ENCODE results near the gene DHDH. TPM values are rescaled to one million over a fixed set of nuclear protein-coding genes. Genes with fewer than 3 reads are reported as not detected.
A peak's percentile ranks its signal among the peaks of the same experiment; 100 is the strongest.
"Not testable (repeated sequence)": the region's sequence is repeated elsewhere in the genome, so short reads cannot be mapped to it uniquely, and the experiment has no call there.

The DHDH gene
- total RNA-seq = 0.35 TPM in 1 of 2 replicates, not detected in the other

DNA sequence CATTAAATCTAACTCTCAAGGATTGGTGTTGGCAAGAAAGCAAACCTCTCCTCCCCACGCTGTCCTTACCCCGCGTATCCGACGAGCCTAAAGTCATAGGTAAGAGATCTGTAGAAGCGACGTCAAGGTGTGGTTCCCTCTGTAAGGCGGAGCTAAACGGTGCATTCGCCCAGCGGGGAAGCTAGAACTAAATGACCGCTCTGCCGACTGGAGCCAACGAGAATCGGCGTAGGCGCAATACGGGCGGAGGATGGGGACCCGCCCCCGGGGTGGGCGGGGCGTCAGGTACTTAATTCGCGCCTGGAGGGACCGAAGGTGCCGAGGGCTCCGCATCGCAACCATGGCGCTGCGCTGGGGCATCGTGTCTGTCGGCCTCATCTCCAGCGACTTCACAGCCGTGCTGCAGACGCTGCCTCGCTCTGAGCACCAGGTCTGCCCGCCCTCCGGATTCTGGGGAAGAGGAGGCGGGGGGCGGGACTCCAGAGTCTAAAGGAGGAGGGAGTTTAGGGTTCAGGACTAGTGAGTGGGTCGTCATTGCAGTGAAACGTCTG, at the start of gene DHDH:
TSS of gene DHDH (plus strand) at position 318 of the 551 bp plus-strand sequence. CDS start at position 341, 23 bp downstream.
- peak within 1 kb of the TSS; percentile 83 for H3K4me3 Mint-ChIP-seq
- H3K4me1 Mint-ChIP-seq = peaks cover 12% of the 10 kb centered on the region
- H3K9me3 Mint-ChIP-seq = no peaks in the 10 kb centered on the region
- DNase-seq = peak; percentile 96
- peaks cover 3% of the 10 kb centered on the region for H3K27me3 Mint-ChIP-seq
- peak within 1 kb of the TSS; percentile 17 for H3K27ac Mint-ChIP-seq
- intact Hi-C loops (cut with micrococcal nuclease) = no loop called here
- H3K36me3 Mint-ChIP-seq (ENCODE audit: low read depth) = no peaks in the 10 kb centered on the region

DNA sequence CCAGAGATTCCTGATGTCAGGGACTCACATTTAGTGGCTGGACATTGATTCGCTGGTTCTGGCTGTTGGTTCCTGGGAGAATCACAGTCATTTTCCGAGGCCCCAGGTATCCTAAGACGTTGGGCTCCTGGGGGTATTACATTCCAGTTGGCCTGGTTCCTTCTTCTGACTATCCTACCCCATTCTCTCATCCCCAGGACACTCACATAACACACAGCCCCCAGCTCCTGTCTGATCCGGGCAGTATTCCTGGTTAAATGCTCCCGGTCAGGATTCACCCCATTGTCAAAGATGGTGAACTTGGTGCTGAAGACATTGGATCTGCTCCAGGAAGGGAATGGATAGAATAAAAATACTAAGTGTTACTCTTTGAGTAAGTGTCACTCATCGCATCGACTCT, 49.8 kb upstream of the DHDH start:
- intact Hi-C loops (cut with micrococcal nuclease) = no loop called here
- no peaks in the 10 kb centered on the region for H3K9me3 Mint-ChIP-seq
- no peak overlapping the region for H3K27ac Mint-ChIP-seq
- peaks cover 5% of the 10 kb centered on the region for H3K36me3 Mint-ChIP-seq (ENCODE audit: low read depth)
- peaks cover under 1% of the 10 kb centered on the region for H3K4me1 Mint-ChIP-seq
- H3K27me3 Mint-ChIP-seq = no peaks in the 10 kb centered on the region
- H3K4me3 Mint-ChIP-seq = no peak overlapping the region
- DNase-seq = no peak

DNA sequence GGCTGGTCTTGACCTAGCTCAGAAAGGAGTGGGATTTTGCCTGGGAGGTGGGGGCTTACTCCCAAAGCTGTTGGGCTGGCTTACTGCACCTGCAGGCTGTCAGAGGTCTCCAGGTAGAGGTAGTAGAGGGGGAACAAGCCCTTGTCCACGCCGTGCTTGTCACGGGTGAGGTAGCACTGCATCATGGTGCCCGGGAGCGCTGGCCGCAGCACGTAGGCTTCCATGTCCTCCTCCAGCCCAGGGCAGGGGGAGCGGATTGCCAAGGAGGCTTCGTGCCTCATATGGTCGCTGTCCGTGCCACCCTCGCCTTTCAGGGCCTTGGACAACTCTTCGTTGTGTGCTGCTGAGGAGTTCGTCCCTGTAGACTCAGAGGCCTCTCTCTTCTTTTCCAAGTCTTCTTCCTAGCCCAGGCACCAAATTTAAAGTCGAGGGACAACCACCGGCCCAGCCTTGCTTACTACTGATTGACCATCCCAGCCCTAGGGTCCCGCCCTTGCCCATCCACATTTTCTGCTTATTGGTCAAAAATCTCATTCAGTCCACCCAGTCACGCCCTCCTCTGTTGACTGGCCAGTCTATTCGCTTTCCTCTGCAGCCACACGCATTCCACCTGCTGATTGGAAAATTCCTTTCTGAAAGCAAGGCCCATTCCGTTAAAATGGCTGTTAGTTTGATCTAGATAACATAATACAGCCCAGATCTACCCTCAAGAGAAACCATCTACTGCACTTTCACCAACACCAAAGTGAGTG, 45.5 kb upstream of the DHDH start:
- H3K9me3 Mint-ChIP-seq = no peaks in the 10 kb centered on the region
- no peaks in the 10 kb centered on the region for H3K36me3 Mint-ChIP-seq (ENCODE audit: low read depth)
- no peak for DNase-seq
- no peaks in the 10 kb centered on the region for H3K4me1 Mint-ChIP-seq
- intact Hi-C loops (cut with micrococcal nuclease) = no loop called here
- H3K4me3 Mint-ChIP-seq = no peak overlapping the region
- no peak overlapping the region for H3K27ac Mint-ChIP-seq
- H3K27me3 Mint-ChIP-seq = peaks cover 11% of the 10 kb centered on the region

DNA sequence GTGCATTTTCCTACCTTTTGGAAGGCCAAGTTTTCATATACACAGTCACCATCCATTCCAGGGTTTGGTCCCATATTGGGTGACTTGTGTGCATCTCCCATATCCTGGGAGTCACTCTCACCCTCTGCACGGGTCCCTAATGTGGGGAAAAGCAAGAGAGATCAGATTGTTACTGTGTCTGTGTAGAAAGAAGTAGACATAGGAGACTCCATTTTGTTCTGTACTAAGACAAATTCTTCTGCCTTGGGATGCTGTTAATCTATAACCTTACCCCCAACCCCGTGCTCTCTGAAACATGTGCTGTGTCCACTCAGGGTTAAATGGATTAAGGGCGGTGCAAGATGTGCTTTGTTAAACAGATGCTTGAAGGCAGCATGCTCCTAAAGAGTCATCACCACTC, 44.0 kb upstream of the DHDH start:
- not testable (repeated sequence) for H3K9me3 Mint-ChIP-seq
- peaks cover 16% of the 10 kb centered on the region for H3K27me3 Mint-ChIP-seq

DNA sequence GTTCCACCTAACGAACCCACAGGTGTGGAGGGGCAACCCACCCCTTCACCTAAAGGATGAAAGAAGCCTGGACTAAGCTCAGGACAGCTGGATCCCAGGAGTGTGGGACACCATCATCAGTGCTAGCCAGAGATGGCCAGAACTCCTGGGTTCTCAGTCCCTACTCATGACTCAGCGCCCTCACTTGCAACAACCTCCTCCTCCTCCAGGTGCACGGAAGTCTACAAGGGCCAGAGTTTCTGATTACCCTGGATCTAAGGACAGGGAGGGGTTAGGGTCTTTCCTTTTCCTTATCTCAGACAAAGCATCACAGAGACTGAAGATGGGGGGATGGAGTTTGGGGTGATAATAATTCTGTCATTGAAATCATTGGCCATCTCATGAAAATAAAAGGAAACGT, 42.9 kb upstream of the DHDH start:
- H3K4me3 Mint-ChIP-seq = no peak overlapping the region
- H3K27ac Mint-ChIP-seq = no peak overlapping the region
- peaks cover 1% of the 10 kb centered on the region for H3K36me3 Mint-ChIP-seq (ENCODE audit: low read depth)
- no peaks in the 10 kb centered on the region for H3K9me3 Mint-ChIP-seq
- DNase-seq = no peak
- H3K4me1 Mint-ChIP-seq = peaks cover 1% of the 10 kb centered on the region
- intact Hi-C loops (cut with micrococcal nuclease) = no loop called here
- H3K27me3 Mint-ChIP-seq = peaks cover 24% of the 10 kb centered on the region

More for the DNA sequence above, 44.0 kb upstream of the DHDH start:
- H3K4me3 Mint-ChIP-seq; H3K4me1 Mint-ChIP-seq; H3K36me3 Mint-ChIP-seq (ENCODE audit: low read depth); H3K27ac Mint-ChIP-seq; DNase-seq; intact Hi-C loops (cut with micrococcal nuclease): not testable (repeated sequence)

DNA sequence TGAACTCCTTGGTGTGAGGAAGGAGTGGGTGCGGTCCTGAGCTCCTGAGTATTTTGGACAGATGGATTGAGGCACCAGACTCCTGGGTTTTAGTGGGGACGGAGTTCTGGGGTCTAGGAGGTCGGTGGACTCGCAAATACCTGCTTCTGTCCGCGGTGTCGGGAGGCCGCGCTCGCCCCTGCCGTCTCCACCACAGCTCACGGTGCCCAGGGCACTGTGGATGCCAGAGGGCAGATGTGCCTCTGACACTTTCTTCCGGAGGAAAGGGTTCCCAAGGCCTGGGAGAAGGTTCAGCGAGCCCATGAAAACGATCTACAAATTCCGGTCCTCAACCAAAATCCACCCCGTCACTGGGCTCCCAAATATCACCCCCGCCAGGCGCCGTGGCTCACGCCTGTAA, 38.3 kb upstream of the DHDH start:
- Mint-ChIP-seq H3K4me3 (no peak overlapping the region), H3K27ac (no peak overlapping the region), H3K4me1 (peaks cover 7% of the 10 kb centered on the region), H3K36me3 (ENCODE audit: low read depth) (peaks cover 1% of the 10 kb centered on the region), H3K27me3 (peaks cover 24% of the 10 kb centered on the region), H3K9me3 (no peaks in the 10 kb centered on the region)
- intact Hi-C loops (cut with micrococcal nuclease) = no loop called here
- no peak for DNase-seq

DNA sequence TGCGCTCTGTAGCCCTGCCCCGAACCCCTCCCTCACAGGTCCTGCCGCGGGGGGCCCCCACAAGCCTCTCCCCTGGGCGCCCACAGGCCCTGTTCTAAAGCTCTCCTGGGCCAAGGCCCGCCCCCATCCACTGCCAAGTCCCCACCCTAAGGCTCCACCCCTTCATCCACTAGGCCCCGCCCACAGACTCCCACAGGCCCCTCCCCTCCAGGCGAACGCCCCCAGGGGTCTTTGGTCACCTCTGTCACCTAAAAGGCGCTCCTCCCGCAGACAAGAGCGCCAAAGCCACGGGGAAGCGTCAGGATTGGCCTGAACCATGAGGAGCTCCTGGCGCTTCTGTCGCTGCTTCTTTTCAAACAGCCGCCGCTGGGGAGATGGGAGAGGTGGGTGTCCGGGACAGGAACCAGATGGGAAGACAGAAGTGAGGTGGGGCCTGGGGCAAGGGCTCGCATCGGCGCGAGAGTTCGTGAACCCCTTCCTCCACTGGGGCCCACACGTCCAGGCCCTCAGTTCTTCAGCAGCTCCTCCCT, 37.2 kb upstream of the DHDH start:
- intact Hi-C loops (cut with micrococcal nuclease) = no loop called here
- H3K4me3 Mint-ChIP-seq = peak overlapping the region; percentile 32
- peaks cover 7% of the 10 kb centered on the region for H3K36me3 Mint-ChIP-seq (ENCODE audit: low read depth)
- peaks cover 13% of the 10 kb centered on the region for H3K4me1 Mint-ChIP-seq
- no peak overlapping the region for H3K27ac Mint-ChIP-seq
- DNase-seq = peak; percentile 80
- H3K27me3 Mint-ChIP-seq = peaks cover 20% of the 10 kb centered on the region
- H3K9me3 Mint-ChIP-seq = no peaks in the 10 kb centered on the region

DNA sequence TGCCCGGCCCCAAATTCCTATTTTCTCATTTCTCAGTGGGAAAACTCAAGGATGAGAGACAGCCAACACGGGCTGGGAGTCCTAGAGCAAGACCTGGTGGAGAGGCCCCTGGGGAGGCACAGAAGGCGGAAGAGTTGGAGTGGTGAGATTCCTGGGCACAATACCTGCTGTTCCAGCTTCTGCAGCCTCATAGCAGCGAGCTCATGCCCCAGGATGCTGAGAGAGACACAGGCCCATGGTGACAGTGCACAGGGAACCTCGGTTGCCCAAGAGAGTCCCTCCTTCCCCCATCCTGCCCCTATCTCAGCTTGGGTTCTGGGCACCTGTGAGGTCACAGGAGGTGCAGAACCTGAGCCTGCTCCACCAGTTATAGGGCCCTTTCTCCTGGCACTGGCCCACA, 36.3 kb upstream of the DHDH start:
- no peak for DNase-seq
- H3K4me3 Mint-ChIP-seq = no peak overlapping the region
- H3K4me1 Mint-ChIP-seq = peaks cover 19% of the 10 kb centered on the region
- H3K36me3 Mint-ChIP-seq (ENCODE audit: low read depth) = peaks cover 12% of the 10 kb centered on the region
- peaks cover 16% of the 10 kb centered on the region for H3K27me3 Mint-ChIP-seq
- intact Hi-C loops (cut with micrococcal nuclease) = no loop called here
- no peak overlapping the region for H3K27ac Mint-ChIP-seq
- no peaks in the 10 kb centered on the region for H3K9me3 Mint-ChIP-seq

DNA sequence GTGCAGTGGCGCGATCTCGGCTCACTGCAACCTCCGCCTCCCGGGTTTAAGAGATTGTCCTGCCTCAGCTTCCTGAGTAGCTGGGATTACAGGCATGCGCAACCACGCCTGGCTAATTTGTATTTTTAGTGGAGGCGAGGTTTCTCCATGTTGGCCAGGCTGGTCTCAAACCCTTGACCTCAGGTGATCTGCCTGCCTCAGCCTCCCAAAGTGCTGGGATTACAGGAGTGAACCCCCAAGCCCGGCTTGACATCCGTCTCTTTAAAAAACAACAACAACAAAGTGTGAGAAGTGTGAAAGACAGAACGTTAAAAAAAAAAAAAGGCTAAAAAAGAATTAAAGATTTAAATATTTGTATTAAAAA, 34.1 kb upstream of the DHDH start:
- H3K9me3 Mint-ChIP-seq; H3K27me3 Mint-ChIP-seq; DNase-seq; intact Hi-C loops (cut with micrococcal nuclease): not testable (repeated sequence)
- Mint-ChIP-seq H3K27ac (peak overlapping the region; percentile 88), H3K4me1 (peaks cover 28% of the 10 kb centered on the region), H3K36me3 (ENCODE audit: low read depth) (peaks cover 26% of the 10 kb centered on the region), H3K4me3 (peak overlapping the region; percentile 98)

DNA sequence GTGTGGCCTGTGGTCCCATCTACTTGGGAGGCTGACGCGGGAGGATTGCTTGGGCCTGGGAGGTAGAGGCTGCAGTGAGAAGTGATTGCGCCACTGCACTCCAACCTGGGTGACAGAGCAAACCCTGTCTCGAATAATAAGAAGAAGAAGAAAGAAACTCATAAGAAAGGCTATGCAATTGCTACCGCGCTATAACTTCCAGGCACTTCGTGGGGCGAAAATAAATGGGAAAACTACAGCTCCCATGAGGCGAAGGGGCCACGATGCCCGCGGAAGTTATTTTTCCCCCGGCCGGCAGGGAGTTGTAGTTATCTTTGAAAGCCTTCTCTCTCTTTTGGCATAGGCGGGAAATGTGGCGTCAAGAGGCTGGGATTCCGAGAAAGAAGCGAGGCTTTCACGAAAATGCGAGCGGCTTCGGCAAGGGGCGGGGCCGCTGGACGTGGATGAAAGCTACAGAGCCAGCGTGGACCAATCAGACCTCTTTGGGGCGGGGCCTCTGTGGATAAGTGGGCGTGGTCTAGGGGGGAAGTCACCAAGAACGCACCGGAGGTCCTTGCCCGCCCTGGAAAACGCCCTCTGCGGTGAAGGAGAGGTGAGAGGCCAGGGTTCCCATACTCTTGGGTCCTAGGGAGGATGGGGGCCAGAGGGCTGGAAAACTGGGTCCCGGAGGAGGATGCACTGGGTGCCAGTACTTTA, 33.6 kb upstream of the DHDH start, which contains the start of gene NUCB1:
TSS of gene NUCB1 (plus strand) at position 532 of the 696 bp plus-strand sequence. CDS start 485 bp downstream, outside the sequence.
- intact Hi-C loops (cut with micrococcal nuclease) = loop anchor here (1.0 to 2.0 kb wide), 5 partner anchors 25 to 93 kb away; partner anchors contain the start of genes BAX, FTL, GYS1 and RUVBL2
- H3K36me3 Mint-ChIP-seq (ENCODE audit: low read depth) = peaks cover 28% of the 10 kb centered on the region
- no peaks in the 10 kb centered on the region for H3K9me3 Mint-ChIP-seq
- H3K4me1 Mint-ChIP-seq = peaks cover 26% of the 10 kb centered on the region
- DNase-seq = peak; percentile 100
- H3K4me3 Mint-ChIP-seq = peak within 1 kb of the TSS; percentile 98
- H3K27me3 Mint-ChIP-seq = peaks cover 4% of the 10 kb centered on the region
- peak within 1 kb of the TSS; percentile 95 for H3K27ac Mint-ChIP-seq

DNA sequence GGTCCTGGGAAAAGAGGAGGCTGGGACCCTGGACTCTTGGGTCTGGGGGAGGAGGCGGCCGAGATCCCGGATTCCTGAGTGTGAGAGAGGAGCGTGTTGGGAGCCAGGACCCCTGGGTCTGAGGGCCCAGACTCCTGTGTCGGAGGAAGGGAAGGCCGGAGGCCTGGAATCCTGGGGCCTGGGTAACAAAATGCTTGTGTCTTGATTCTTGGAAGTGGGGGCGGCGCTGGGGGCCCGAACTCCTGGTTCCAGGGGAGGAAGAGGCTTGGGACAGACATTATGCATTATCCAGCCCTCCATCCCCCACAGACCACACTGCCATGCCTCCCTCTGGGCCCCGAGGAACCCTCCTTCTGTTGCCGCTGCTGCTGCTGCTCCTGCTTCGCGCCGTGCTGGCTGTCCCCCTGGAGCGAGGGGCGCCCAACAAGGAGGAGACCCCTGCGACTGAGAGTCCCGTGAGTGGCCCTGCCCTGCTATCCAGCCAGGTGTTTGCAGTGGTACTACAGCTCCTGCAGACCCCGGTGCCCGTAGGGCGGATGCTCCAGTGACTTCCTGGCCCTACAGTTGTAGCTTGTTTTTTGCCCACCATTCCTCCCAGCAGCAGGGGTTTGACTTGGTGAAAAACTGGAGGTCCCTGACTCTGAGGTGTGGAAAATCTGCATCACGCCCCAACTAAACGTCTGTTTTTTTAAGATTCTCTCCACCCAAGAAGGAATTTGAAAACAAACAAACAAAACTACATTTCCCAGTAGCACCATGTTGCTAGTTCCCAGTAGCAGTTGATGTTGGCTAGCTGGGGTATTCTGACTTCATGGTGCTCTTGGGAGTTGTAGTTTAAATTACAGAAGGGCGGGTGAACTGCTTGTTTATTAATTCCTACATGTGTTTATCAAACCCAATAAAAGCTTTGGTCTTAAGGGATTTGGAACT, 32.8 kb upstream of the DHDH start:
- Mint-ChIP-seq H3K9me3 (no peaks in the 10 kb centered on the region), H3K4me1 (peaks cover 28% of the 10 kb centered on the region), H3K27me3 (no peaks in the 10 kb centered on the region), H3K4me3 (peak overlapping the region; percentile 98), H3K27ac (peak overlapping the region; percentile 95), H3K36me3 (ENCODE audit: low read depth) (peaks cover 35% of the 10 kb centered on the region)
- intact Hi-C loops (cut with micrococcal nuclease) = loop anchor here (1.0 to 2.0 kb wide), 5 partner anchors 25 to 93 kb away; partner anchors contain the start of genes BAX, FTL, GYS1 and RUVBL2
- peak; percentile 80 for DNase-seq

DNA sequence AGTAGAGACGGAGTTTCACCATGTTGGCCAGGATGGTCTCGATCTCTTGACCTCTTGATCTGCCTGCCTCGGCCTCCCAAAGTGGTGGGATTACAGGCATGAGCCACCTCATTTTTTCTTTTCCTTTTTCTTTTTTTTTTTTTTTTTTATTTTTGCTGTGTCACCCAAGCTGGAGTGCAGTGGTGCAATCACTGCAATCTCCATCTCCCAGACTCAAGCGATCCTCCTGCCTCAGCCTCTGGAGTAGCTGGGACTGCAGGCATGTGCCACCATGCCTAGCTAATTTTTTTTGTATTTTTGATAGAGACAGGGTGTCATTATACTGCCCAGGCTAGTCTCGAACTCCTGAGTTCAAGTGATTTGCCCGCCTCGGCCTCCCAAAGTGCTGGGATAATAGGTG, 31.2 kb upstream of the DHDH start:
- peaks cover 41% of the 10 kb centered on the region for H3K36me3 Mint-ChIP-seq (ENCODE audit: low read depth)
- H3K4me3 Mint-ChIP-seq = peak overlapping the region; percentile 54
- DNase-seq; H3K9me3 Mint-ChIP-seq; intact Hi-C loops (cut with micrococcal nuclease); H3K27me3 Mint-ChIP-seq: not testable (repeated sequence)
- peak overlapping the region; percentile 20 for H3K27ac Mint-ChIP-seq
- peaks cover 28% of the 10 kb centered on the region for H3K4me1 Mint-ChIP-seq

DNA sequence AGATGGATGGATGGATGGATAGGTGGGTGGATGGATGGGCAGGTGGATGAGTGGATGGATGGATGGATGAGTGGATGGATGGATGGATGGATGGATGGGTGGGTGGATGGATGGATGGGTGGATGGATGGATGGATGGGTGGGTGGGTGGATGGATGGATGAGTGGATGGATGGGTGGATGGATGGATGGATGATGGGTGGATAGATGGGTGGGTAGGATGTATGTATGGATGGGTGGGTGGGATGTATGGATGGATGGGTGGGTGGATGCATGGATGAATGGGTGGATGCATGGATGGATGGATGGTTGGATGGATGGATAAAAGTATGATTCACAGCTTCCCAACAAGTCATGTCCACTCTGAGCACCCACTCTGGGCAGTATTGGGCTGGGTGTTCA, 29.7 kb upstream of the DHDH start:
- peaks cover 53% of the 10 kb centered on the region for H3K36me3 Mint-ChIP-seq (ENCODE audit: low read depth)
- H3K27ac Mint-ChIP-seq; intact Hi-C loops (cut with micrococcal nuclease); H3K27me3 Mint-ChIP-seq; H3K4me3 Mint-ChIP-seq; H3K9me3 Mint-ChIP-seq; DNase-seq: not testable (repeated sequence)
- H3K4me1 Mint-ChIP-seq = peaks cover 28% of the 10 kb centered on the region

Measured in activated CD4-positive, alpha-beta T cell treated with anti-CD3 and anti-CD28 coated beads, Interleukin-2, amount 10 ng/mL, durations not matched to agents 24 days and 14 days (primary cell).